NCI-H2081 (cell line): ENCODE measurements around the gene SNAPC4.
"Not testable (repeated sequence)": the region's sequence is repeated elsewhere in the genome, so short reads cannot be mapped to it uniquely, and the experiment has no call there.

Experiments
- DNase-seq, 2 experiments: peaks; one replicate each; lab custom pipeline; 2025; lab: John Stamatoyannopoulos, UW

Gene SNAPC4

GRCh38 chr9:136410500-136411287 lies 10.7 kb upstream of the SNAPC4 start, which contains the start of the genes ENTR1 and PMPCA:
Gene ENTR1, minus strand, starts transcription at chr9:136410614. Its CDS starts 217 bp downstream, at chr9:136410397.
Gene PMPCA, plus strand, starts transcription at chr9:136410658. Its CDS starts 11 bp downstream, at chr9:136410669.
- peak; percentile 89 to 91 for DNase-seq

- peak in 1 of 2 experiments; percentile 42 for DNase-seq
Observed at GRCh38 chr9:136409557-136410455, 9.8 kb upstream of the SNAPC4 start.

DNA sequence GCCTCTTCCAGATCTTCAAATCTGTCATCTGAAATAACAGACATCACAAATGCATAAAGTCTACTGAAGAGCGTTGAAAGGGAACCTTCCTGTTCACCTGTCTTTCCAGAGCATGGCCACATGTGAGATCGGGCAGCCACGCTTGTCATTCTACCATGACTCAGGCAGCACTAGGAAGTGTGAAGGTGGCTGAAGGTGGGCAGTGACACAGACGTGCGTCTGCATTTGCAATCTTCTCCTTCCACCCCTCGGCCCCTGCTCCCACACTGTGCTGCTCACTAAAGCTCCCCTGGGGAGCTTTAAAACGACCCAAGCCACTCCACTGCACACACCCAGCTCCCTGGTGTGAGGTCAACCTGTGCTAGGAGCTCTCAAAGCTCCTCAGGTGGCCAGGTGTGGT lies 7.9 kb upstream of the SNAPC4 start:
- DNase-seq = no peak

- DNase-seq = not testable (repeated sequence)
Observed at GRCh38 chr9:136407061-136407460, 7.1 kb upstream of the SNAPC4 start.

DNA sequence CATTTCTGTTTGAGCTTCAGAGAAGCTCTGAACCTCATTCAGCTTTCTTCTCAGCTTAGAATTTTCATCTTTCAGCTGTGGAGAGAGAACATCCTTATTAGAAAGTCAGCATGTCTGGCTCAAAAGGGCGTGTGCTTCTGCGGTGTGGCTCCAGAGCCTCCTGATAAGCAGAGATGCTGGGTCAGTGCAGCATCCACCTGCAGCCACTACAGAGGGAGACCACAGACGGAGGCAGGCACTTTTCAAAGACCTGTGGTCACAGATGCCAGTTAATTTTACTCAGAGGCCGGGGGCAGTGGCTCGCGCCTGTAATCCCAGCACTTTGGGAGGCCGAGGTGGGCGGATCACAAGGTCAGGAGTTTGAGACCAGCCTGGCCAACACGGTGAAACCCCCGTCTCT lies 5.9 kb upstream of the SNAPC4 start:
- DNase-seq = not testable (repeated sequence)

DNA sequence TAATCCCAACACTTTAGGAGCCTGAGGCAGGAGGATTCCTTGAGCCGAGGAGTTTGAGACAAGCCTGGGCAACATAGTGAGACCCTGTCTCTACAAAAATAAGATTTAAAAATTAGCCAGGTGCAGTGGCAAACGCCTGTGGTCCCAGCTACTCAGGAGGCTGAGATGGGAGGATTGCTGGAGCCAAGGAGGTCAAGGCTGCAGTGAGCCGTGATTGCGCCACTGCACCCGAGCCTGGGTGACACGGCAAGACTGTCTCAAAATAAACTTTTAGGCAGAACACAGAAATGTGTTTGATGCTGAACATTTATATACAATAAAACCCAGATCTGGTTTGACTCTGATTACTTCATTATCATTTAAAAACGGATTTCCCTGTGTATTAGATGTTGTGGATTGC lies 5.5 kb upstream of the SNAPC4 start:
- DNase-seq = no peak

DNA sequence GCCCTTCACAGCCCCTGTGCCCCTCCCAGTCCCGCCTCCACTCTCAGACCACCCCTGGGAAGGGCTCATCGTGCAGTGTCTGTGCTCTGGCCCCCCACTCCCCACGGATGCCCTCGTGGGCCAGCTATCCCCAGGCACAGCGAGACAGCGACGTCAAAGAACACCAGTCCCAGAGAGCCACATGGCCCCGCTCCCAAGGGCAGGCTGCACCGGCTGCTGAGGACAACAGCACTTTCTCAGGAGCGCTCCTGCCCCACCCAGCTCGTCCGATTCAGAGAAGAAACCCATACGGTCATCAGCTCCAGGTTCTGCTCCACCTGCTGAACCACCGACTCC lies 4.8 kb upstream of the SNAPC4 start:
- DNase-seq = no peak

- DNase-seq = no peak
Observed at GRCh38 chr9:136403915-136404800, 4.2 kb upstream of the SNAPC4 start.

DNA sequence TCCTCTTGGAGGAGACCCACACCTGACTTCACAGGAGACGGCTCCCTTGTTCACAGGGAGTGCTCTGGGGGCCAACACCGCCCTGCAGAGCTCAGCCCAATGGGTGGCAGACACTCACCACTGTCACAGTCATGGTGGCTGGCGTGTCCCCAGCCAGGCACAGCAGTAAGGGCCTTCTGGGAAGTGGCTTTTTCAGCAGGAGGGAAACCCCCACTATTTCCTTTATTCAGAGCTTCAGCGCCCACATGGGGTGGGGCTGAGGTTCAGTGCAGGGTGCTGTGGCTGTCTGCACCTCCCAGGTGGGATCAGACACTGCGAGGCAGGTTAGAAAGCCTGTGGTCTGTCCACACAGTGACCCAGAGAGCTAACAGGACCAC lies 3.6 kb upstream of the SNAPC4 start:
- no peak for DNase-seq

DNA sequence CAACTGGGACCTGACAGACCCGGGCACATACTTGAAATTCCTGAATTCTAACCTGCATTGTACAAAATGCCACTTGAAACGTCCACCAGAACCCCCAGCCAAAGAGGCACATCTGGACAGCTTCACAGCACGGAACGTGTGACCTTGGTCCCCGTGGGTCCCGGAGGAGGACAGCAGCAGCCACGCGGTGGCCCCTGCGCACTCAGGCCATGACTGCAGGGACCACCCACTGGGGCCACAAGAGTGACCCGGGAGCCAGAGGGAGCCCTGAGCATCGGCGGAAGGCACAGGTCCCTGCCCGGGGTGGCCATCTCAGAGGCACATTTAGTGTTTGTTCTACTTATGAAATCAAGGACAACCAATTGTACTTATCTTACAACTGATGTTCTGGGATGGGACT lies 2.1 kb upstream of the SNAPC4 start:
- DNase-seq = no peak

DNA sequence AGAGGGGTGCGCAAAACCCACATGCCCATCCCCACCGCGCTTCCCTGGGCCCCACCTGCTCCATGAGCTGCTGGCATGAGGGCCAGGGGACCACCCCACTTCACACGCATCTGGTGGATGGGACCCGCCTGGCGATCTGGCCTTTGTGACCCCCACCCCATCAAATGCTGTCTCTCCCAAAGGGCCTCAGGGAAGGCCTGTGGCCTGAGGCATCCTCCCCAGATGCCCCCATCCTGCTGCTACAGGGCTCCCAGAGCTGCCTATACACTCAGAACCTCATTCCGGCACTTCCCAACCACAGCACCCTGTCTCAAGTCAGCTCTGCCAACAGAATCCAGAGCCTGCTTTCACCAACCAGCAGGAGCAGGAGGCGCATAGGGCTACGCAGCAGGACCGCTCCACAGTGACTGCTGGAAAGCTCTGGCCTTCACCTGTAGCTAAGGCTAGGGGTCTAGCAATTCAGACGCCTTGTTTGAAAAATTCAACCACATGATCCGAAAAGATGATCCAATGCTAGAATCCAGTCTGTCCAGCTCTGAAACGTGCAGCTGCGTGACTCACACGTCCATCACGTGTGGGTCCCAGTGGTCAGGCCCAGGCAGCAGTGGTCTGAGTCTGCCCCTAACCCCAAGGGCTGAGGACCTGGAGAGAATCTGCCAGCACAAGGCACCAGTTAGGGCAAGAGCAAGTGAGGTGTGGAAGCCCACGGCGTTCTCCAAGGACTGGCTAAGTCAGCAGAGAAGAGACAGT lies 1.4 kb upstream of the SNAPC4 start:
- no peak for DNase-seq

DNA sequence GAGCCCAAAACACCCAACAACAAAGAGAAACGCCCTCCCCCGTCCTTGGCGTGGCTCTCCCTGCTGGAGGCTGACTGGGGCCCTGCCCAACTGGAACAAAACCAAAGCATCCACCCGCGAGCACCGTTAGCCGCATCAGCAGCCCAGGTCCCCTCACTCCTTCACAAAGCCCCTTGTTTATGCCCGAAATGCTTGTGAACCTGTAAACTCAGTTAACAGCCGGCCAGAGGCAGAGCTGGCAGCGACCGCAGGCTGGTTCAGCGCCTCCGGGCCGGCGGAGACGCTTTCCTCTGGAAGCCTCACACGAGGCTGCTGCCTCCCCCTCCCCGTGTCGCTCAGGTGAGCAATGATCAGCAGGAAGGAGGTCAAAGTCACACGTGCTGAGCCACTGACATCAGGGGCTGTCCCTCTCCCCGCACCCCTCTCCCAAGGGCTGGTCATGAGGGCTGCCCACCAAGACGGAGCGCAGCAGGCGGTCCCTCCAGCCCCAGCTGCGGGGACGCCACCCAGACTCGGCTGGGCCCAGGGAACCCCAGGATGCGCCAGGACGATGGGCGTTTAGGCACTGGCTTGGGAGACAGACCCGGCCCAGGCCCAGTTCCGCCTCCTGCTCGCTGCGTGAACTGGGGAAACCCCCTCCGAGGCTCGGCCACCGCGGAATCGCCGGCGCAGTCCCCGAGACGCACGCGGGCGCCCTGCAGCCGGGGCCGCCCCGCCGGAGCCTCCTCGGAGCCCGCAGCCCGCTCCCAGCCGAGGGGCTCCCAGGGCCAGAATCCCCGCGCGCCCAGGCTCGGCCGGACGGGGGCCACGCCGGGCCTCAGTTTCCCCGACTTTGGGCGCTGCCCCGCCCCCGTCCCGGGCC lies 563 bp downstream of the SNAPC4 start:
- DNase-seq = peak in 1 of 2 experiments; percentile 16

DNA sequence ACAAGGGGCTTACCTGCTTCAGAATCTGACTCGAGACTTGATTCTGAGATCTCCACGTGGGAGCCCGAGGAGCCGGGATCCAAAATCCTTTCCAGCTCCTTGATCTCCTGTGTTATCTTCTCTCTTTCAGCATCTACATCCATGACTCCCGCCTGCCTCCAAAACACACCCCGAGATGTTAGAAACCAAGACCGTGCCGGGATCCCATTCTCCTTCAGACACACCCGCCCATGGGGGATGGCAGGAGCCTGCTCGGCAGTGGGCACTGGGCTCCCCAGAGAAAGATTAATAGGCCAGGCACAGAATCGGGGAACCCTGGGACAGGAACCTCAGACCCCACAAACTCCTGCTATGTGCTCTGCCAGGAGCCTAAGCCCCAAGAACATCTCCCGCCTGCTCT lies 1.7 kb downstream of the SNAPC4 start:
- no peak for DNase-seq

- no peak for DNase-seq
Observed at GRCh38 chr9:136397643-136398042, 2.3 kb downstream of the SNAPC4 start.

- DNase-seq = no peak
Observed at GRCh38 chr9:136396219-136396515, 3.8 kb downstream of the SNAPC4 start.

DNA sequence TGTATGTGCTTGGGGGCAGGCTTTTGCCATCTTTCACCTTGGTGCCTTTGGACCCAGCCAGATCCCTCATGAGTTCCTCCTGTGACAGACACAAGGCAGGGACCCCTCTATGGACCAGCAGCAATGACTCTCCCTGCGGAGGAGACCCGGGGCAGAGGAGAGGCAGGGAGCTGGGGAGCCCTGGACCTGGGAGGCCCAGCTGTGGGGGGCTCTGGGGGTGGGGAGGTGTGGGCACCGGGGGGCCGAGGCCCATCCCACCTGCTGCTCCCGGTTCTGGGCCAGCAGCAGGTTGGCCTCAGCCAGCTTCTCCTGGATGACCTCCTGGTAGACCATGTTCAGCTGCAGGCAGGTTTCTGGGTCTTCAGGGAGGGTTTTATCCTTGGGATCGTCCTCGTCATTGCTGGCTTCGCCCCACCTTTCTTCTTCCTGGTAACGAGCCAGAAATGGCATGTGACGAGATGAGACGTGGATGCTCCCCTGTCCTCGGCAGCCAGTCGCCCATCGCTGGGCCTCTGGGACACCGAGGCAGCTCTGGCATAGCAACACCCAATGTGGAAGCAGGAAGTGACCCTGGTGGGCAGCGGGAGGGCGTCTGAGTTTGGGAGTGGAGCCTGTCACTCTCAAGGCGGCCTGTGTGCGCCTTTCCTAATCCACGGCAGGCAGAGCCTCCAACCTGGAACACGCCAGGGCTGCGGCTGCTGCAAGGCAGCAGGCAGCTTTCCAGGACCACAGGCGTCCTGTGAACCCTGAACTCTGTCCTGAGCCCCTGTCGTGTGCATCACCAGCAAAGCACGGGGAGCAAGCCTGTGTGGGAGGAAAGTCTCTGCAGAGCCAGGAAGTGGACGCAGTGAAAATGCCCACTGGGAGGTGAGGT lies 4.4 kb downstream of the SNAPC4 start:
- no peak for DNase-seq

GRCh38 chr9:136395020-136395340 lies 5.0 kb downstream of the SNAPC4 start:
- no peak for DNase-seq

GRCh38 chr9:136394312-136395019 lies 5.5 kb downstream of the SNAPC4 start:
- DNase-seq = no peak

- DNase-seq = no peak
Observed at GRCh38 chr9:136393531-136393930, 6.4 kb downstream of the SNAPC4 start.
